Measurements from ENCODE around the gene WEE2.
"Not testable (repeated sequence)": the region's sequence is repeated elsewhere in the genome, so short reads cannot be mapped to it uniquely, and the experiment has no call there.

WEE2 gene

GRCh38 chr7:141708351-141708750 lies at the start of gene WEE2:
TSS of gene WEE2 (plus strand) at chr7:141708353. CDS start at chr7:141708759, 406 bp downstream.
- DNase-seq: no peak

- DNase-seq: no peak
Observed at GRCh38 chr7:141659501-141659900, 48.7 kb upstream of the WEE2 start.

DNA sequence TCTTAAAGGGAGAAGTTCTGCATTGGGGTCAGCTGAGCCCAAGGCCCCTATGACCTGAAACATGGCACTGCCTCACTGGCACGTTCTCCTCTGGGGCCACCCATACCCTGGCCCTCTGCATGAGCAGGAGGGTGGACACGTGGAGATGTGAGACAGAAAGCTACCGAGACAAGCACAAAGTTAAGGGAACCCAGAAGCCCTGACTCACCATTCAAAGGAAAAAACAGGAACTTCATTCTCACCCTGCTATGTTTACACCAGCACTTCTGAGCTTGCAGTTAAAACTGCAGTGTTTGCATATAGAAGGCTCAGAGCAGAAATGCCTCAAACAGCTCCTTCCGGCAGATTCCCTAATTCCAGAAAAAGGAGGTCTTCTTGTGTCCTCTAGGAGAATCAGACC lies 47.9 kb upstream of the WEE2 start:
- no peak for DNase-seq

GRCh38 chr7:141663081-141663849 lies 44.9 kb upstream of the WEE2 start:
- DNase-seq: no peak

- no peak for DNase-seq
Observed at GRCh38 chr7:141664450-141664849, 43.7 kb upstream of the WEE2 start.

DNA sequence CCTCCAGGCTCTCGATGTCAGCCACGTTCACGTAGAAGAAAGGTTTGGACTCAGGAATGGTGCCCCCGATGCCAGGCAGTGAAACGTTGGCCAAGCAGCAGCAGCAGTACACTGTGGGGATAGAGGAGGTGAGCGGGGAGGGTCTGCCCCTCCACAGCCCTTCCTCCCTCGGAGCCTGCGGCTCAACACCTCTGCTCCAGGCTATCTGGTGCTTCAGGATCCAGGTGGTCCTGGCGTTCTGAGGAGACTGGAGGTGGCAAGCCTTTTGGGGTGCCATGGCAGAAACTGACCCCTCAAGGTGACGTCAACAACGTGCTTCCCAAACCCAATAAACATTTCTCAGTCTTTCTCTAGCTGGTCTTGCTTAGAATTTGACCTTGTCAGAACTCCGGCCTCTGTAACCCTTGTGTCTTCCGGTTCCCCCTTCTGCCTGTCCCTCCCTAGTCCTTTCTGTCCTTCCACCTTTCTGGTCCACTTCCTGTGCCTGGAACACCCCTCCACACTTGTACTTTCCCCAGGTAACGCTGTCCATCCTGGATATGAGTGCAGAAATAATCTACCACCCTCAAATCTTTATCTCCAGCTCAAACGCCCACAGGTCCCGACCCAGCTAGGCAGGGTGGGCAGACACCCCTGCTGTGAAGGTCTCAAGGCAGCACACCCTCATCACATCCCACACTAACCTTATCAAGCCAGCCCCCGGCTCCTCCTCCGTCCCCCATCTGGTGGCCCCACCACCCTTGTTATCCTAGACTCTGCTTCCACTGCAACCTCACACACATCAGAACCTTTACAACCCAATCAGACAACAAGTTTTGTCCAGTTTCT lies 42.7 kb upstream of the WEE2 start:
- DNase-seq: no peak

DNA sequence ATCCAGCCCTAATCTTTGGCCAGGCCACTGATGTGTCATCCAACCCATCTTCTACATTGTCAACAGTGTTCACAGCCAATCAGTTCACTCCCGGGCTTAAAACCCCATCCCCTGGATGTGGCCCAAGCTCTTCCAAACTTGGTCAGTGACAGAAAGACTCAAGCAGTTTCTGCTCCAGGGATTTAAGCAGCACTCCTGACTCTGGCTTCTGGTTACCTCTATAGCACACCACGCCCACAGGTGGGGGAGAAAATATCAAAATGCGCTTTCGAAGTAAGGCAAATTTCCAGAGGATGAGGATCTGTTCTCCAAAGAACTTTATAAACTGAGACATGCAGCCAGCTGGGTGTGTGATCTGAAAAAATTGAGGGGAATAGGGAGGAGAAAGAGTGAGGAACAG lies 42.1 kb upstream of the WEE2 start:
- no peak for DNase-seq

- DNase-seq: no peak
Observed at GRCh38 chr7:141668853-141669252, 39.3 kb upstream of the WEE2 start.

- no peak for DNase-seq
Observed at GRCh38 chr7:141671705-141672496, 36.3 kb upstream of the WEE2 start.

DNA sequence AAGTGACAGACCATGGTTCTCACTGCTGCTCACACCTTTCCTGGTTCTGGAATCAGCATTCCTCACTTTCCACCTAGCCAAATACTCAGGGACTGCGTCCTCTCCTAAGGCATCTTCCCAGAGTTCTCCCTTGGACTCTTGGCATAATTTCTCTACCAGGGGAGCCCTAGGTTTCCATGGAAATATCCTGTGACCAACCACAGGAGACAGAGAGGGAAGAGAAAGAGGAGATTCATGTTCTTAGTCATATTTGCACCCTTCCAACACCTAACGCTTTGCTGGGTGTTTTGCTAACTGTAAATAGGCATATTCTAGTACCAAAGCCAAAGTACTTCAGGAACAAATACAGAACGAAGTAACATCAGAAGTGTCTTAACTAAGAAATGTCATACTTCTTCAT lies 34.8 kb upstream of the WEE2 start:
- DNase-seq: no peak

GRCh38 chr7:141674171-141674671 lies 33.9 kb upstream of the WEE2 start:
- no peak for DNase-seq

DNA sequence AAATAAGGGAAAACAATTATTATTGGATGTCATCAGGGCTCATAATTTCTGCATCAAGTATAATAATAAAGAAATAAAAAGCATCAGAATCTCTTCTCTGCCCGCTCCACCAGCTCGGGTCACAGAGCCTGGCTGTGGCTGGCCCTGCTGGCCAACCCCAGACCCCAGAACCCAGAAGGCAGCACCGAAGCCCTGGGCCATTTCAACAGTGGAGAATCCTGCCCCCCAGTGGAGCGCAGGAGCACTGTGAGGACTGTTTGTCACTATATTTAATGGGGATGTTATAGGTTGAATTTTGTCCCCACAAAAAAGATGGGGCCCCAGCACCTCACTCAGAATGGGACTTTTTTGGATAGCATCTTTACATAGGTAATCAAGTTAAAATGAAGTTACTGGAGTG lies 33.5 kb upstream of the WEE2 start:
- no peak for DNase-seq

GRCh38 chr7:141675436-141676215 lies 32.5 kb upstream of the WEE2 start:
- DNase-seq: no peak

DNA sequence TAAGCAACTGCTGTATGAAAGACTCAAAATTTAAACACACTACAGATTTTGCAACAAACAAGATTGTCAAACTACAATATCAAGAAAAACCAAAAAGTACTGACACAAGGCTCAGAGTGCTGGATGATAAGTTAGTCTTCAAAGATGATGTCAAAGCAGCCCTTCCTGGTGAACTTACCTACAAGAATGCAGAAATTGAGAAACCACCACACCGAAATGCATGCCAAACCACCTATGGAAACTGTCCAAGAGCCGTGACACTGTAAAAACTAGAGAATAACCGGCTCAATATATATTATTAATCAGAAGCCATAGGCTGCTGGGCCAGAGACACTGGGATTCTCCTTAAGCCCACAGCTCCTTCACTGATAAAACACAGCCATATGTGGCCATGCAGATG lies 31.5 kb upstream of the WEE2 start:
- DNase-seq: no peak

GRCh38 chr7:141679014-141679413 lies 29.1 kb upstream of the WEE2 start:
- DNase-seq: no peak

- no peak for DNase-seq
Observed at GRCh38 chr7:141685285-141686023, 22.7 kb upstream of the WEE2 start.

- DNase-seq: no peak
Observed at GRCh38 chr7:141686074-141686473, 22.1 kb upstream of the WEE2 start.

GRCh38 chr7:141686670-141687069 lies 21.5 kb upstream of the WEE2 start:
- DNase-seq: no peak

DNA sequence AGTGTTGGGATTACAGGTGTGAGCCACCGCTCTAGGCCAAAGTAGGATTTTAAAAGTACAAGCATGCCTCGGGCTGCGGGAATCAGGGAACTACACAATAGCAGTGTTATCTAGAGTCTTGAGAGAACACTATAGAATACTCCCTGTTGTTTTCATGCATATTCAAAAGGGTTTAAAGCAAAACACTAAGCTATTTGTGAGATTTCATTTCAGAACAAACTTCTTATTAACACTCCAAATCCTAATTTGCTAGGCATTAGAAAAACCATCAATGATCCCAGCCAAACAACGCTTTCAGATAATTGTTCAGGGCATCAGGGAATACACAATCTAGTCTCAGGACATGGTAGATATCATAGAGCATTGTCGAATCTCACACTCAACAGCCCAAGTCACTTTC lies 20.1 kb upstream of the WEE2 start:
- no peak for DNase-seq

GRCh38 chr7:141689072-141689825 lies 18.9 kb upstream of the WEE2 start:
- DNase-seq: not testable (repeated sequence)

DNA sequence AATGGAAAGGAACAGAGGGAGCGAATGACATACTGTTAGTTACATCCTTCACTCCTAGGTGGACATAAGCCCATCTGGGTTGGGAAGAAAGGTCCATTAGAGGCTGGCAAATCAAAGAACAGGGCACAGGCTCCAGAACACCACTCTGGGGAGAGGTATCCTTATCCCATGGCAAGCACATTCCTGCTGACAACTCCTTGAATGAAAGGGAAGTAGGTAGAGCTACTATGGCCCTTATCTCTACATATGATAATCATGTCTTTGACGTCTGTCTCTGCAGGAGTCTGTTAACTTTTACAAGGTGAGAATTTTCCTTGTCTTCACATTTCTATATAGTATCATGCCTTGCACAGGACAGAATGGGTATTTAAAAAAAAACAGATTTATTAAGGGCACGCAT lies 16.6 kb upstream of the WEE2 start:
- DNase-seq: no peak
